Measurements from ENCODE around the gene MARK2.
"Not testable (repeated sequence)": the region's sequence is repeated elsewhere in the genome, so short reads cannot be mapped to it uniquely, and the experiment has no call there.

Gene MARK2

DNA sequence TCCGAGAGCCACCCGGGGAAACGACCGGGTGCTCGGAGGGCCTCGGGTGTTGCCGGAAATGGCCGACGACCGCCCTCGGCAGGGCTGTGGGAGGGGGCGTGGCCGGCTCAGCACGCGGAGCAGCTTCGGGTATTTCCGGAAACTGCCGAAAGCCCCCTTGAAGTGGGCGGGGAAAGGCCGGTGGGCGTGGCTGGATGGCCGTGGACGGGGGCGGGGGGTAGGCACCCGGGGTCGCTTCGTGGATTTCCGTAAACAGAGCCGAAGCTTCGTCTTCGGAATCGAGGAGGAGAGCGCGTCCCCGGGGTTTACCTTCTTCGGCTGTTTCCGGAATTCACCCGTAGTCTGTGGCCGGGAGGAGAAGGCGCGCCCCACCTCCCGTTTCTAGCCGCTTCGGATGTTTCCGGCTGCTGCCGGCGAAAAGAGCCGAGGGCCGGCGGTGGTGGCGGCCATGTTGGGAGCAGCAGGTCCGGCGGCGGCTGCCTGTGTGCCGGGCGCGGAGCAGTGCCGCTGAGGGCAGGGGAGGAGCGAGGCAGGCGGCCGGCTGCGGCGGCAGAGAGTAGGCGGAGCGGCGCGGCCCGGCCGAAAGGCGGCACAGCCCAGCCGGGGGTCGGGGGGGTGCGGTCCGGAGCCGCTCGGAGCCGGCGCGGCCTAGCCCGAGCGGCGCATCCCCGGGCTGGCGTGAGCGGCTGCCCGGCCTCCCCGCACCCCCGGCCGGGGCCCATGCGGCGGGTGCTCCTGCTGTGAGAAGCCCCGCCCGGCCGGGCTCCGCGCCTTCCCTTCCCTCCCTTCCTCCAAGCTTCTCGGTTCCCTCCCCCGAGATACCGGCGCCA is at the start of gene MARK2:
TSS of gene MARK2 (plus strand) at position 433 of the 830 bp plus-strand sequence. CDS start at position 830, 397 bp downstream.
- Histone ChIP-seq H3K9me3 (ENCODE audit: control insufficient read depth, insufficient read depth, low read length) (no peaks in the 10 kb centered on the region), H3K36me3 (ENCODE audit: control insufficient read depth, insufficient read depth, low read length) (no peaks in the 10 kb centered on the region), H3K4me1 (ENCODE audit: control insufficient read depth, insufficient read depth, low read length) (peaks cover 37% of the 10 kb centered on the region), H3K4me3 (ENCODE audit: low read depth, low read length) (peak within 1 kb of the TSS; percentile 95), H3K9ac (ENCODE audit: low read depth, low read length) (peak within 1 kb of the TSS; percentile 87), H3K27me3 (ENCODE audit: control insufficient read depth, insufficient read depth, low read length) (no peaks in the 10 kb centered on the region)

DNA sequence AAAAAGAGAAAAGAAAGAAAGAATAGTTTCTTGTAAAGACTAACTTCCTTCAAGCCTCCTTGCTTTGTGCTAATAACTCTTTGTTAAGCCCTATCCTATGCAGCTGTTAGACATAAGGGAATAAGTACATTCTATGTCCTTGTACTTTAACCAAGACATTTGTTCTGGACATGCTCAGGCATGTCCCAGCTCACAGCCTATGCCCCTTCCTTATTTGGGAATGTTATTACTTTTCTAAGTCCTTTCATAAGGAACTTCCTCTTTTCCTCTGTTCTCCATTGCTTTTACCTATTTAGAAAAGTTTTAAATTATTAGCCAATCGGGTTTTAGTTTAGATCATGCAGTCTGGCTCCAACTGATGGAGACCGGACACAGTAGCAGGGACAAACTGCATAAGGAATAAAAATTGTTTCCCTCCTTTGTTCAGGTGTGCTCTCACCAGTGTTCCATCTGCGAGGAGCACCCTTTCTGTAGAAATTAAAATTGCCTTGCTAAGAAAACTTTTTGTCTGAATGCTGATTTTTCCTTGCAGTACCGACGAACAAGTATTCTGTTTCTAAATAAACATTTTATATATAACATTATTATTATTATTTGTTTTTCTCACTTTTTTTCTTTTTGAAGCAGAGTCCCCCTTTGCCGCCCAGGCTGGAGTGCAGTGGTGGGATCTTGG is 47.3 kb upstream of the MARK2 start:
- Histone ChIP-seq H3K36me3 (ENCODE audit: control insufficient read depth, insufficient read depth, low read length) (no peaks in the 10 kb centered on the region), H3K9me3 (ENCODE audit: control insufficient read depth, insufficient read depth, low read length) (peaks cover 8% of the 10 kb centered on the region), H3K4me3 (ENCODE audit: low read depth, low read length) (no peak overlapping the region), H3K4me1 (ENCODE audit: control insufficient read depth, insufficient read depth, low read length) (no peaks in the 10 kb centered on the region), H3K27me3 (ENCODE audit: control insufficient read depth, insufficient read depth, low read length) (no peaks in the 10 kb centered on the region), H3K9ac (ENCODE audit: low read depth, low read length) (no peak overlapping the region)

DNA sequence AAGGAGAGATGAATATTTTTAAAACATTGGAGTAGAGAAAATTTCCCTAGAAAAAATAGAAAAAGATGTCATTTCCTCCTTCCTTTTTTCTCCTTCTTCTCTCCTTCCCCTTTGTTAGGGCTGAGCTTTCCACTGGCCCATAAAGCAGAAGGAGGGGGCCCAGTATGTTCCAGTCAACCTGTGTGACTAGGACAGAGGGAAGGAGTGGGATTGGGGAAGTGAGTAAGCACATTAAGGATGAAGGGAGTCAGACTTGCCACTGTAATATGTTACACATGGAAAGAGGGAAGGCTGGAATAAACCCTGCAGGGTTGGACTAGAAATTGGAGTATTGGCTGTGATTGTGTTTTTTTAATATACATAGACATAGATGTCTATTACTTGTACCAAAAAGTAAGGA is 45.7 kb upstream of the MARK2 start:
- Histone ChIP-seq H3K36me3 (ENCODE audit: control insufficient read depth, insufficient read depth, low read length) (no peaks in the 10 kb centered on the region), H3K27me3 (ENCODE audit: control insufficient read depth, insufficient read depth, low read length) (no peaks in the 10 kb centered on the region), H3K4me3 (ENCODE audit: low read depth, low read length) (no peak overlapping the region), H3K9me3 (ENCODE audit: control insufficient read depth, insufficient read depth, low read length) (peaks cover 8% of the 10 kb centered on the region), H3K4me1 (ENCODE audit: control insufficient read depth, insufficient read depth, low read length) (no peaks in the 10 kb centered on the region), H3K9ac (ENCODE audit: low read depth, low read length) (no peak overlapping the region)

DNA sequence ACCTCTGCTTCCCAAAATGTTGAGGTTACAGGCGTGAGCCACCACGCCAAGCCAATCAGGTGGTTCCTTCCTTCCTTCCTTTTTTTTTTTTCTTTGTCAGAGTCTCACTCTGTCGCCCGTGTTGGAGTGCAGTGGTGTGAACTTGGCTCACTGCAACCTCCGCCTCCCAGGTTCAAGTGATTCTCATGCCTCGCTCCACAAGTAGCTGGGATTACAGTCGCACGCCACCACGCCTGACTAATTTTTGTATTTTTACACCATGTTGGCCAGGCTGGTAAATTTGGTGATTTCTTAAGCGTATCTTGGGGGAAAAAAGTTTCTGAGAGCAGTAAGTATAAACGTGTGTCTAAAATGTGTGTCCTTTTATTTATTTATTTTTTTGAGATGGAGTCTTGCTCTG is 43.8 kb upstream of the MARK2 start:
- Histone ChIP-seq H3K9me3 (ENCODE audit: control insufficient read depth, insufficient read depth, low read length) (peaks cover 8% of the 10 kb centered on the region), H3K4me3 (ENCODE audit: low read depth, low read length) (no peak overlapping the region), H3K9ac (ENCODE audit: low read depth, low read length) (no peak overlapping the region), H3K36me3 (ENCODE audit: control insufficient read depth, insufficient read depth, low read length) (no peaks in the 10 kb centered on the region), H3K27me3 (ENCODE audit: control insufficient read depth, insufficient read depth, low read length) (no peaks in the 10 kb centered on the region), H3K4me1 (ENCODE audit: control insufficient read depth, insufficient read depth, low read length) (no peaks in the 10 kb centered on the region)

DNA sequence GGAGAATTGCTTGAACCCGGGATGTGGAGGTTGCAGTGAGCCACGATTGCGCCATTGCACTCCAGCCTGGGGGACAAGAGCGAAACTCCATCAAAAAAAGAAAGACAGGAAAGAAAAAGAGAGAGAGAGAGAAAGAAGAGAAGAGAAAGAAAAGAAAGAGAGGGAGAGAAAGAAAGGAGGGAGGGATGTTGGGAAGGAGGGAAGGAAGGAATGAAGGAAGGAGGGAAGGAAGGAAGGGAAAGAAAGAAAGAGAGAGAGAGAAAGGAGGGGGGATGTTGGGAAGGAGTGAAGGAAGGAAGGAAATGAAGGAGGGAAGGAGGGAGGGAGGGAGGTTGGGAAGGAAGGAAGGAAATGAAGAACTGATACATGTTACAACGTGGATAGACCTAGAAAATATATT is 38.0 kb upstream of the MARK2 start:
- H3K36me3 ChIP-seq (ENCODE audit: control insufficient read depth, insufficient read depth, low read length), result no peaks in the 10 kb centered on the region
- no peak overlapping the region for H3K9ac ChIP-seq (ENCODE audit: low read depth, low read length)
- H3K4me1 ChIP-seq (ENCODE audit: control insufficient read depth, insufficient read depth, low read length), result no peaks in the 10 kb centered on the region
- no peak overlapping the region for H3K4me3 ChIP-seq (ENCODE audit: low read depth, low read length)
- H3K9me3 ChIP-seq (ENCODE audit: control insufficient read depth, insufficient read depth, low read length), result no peaks in the 10 kb centered on the region
- H3K27me3 ChIP-seq (ENCODE audit: control insufficient read depth, insufficient read depth, low read length), result no peaks in the 10 kb centered on the region

DNA sequence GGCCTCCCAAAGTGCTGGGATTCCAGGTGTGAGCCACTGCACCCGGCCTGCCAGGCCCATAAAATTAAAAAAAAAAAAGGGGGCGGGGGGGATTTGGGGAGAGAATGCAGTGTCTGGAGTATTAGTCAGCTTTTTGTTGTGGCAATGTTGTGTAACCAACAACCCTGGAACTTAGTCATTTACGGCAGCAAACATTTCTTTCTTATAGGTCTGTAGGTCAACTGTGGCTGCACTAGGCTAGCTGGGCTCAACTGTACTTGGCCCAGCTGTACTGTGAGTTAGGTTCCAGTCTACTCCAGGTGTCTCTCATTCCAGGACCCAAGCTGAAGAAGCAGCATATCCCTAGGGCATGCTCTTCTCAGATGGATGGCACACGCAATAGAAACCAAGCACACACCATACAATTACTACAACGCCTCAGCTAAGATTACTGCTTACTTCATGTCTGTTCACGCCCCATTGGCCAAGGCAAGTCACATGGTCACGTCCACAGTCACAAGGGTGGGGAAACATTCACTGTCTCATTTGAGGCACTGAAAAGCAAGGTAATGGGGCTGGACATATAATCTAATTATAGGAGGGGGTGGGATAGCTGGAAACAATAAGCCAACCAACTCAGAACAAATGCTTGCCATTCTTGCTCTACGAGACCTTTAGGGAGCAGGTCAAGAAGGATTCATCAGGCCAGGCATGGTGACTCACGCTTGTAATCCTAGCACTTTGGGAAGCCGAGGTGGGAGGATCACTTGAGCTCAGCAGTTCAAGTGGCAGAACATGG is 36.1 kb upstream of the MARK2 start:
- Histone ChIP-seq H3K36me3 (ENCODE audit: control insufficient read depth, insufficient read depth, low read length) (no peaks in the 10 kb centered on the region), H3K4me1 (ENCODE audit: control insufficient read depth, insufficient read depth, low read length) (no peaks in the 10 kb centered on the region), H3K9ac (ENCODE audit: low read depth, low read length) (no peak overlapping the region), H3K27me3 (ENCODE audit: control insufficient read depth, insufficient read depth, low read length) (no peaks in the 10 kb centered on the region), H3K9me3 (ENCODE audit: control insufficient read depth, insufficient read depth, low read length) (no peaks in the 10 kb centered on the region), H3K4me3 (ENCODE audit: low read depth, low read length) (no peak overlapping the region)

DNA sequence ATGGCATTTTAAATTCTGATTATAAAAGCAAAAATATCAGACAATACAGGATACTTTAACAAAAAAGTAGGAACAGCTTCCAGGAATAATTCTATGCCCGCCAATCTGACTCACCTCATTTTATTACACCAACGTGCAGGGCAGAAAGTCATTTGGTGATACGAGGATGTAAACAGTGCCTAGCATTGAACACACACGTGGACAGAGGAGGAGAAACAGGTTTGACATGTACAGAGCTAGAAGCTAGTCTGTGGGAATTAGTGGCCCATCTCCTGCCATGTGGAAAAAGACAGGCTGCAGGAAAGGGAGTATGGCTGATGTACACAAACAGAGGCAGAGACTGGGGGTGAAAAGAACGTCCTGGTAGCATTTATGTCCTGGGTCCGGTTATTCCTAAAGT is 34.7 kb upstream of the MARK2 start:
- Histone ChIP-seq H3K4me3 (ENCODE audit: low read depth, low read length) (no peak overlapping the region), H3K27me3 (ENCODE audit: control insufficient read depth, insufficient read depth, low read length) (no peaks in the 10 kb centered on the region), H3K9ac (ENCODE audit: low read depth, low read length) (no peak overlapping the region)

DNA sequence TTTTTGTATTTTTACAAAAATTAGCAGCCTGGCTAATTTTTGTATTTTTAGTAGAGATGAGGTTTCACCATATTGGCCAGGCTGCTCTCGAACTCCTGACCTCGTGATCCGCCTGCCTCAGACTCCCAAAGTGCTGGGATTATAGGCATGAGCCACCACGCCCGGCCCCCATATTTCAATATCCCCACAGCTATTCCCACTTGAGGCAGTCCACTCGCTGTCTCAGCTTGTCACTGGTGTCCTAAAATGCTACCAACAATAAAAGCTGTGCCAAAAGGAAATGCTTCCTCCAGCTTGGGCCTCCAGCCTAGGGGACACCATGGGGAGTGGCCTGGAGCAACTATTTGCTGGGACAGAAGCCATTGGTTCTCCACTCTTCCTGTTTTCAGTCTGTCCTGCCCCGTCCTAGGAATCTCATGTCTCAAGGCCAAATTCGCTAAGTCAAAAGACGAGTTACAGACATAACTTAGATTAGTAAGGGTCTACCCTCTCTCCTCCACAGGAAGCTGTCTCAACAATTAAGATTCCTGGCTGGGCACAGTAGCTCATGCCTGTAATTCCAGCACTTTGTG is 33.0 kb upstream of the MARK2 start:
- no peaks in the 10 kb centered on the region for H3K36me3 ChIP-seq (ENCODE audit: control insufficient read depth, insufficient read depth, low read length)
- no peak overlapping the region for H3K4me3 ChIP-seq (ENCODE audit: low read depth, low read length)
- H3K4me1 ChIP-seq (ENCODE audit: control insufficient read depth, insufficient read depth, low read length), result no peaks in the 10 kb centered on the region
- H3K27me3 ChIP-seq (ENCODE audit: control insufficient read depth, insufficient read depth, low read length), result no peaks in the 10 kb centered on the region
- H3K9me3 ChIP-seq (ENCODE audit: control insufficient read depth, insufficient read depth, low read length), result no peaks in the 10 kb centered on the region
- H3K9ac ChIP-seq (ENCODE audit: low read depth, low read length), result no peak overlapping the region

More for the DNA sequence above, 34.7 kb upstream of the MARK2 start:
- no peaks in the 10 kb centered on the region for H3K9me3 ChIP-seq (ENCODE audit: control insufficient read depth, insufficient read depth, low read length)
- no peaks in the 10 kb centered on the region for H3K36me3 ChIP-seq (ENCODE audit: control insufficient read depth, insufficient read depth, low read length)
- no peaks in the 10 kb centered on the region for H3K4me1 ChIP-seq (ENCODE audit: control insufficient read depth, insufficient read depth, low read length)

DNA sequence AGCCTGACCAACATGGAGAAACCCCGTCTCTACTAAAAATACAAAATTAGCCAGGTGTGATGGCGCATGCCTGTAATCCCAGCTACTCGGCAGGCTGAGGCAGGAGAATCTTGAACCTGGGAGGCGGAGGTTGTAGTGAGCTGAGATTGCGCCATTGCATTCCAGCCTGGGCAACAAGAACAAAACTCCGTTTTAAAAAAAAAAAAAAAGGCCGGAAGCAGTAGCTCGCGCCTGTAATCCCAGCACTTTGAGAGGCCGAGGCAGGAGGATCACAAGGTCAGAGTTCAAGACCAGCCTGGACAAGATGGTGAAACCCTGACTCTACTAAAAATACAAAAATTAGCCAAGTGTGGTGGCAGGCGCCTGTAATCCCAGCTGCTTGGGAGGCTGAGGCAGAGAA is 28.5 kb upstream of the MARK2 start:
- not testable (repeated sequence) for H3K9me3 ChIP-seq (ENCODE audit: control insufficient read depth, insufficient read depth, low read length); H3K36me3 ChIP-seq (ENCODE audit: control insufficient read depth, insufficient read depth, low read length); H3K9ac ChIP-seq (ENCODE audit: low read depth, low read length); H3K4me1 ChIP-seq (ENCODE audit: control insufficient read depth, insufficient read depth, low read length); H3K4me3 ChIP-seq (ENCODE audit: low read depth, low read length); H3K27me3 ChIP-seq (ENCODE audit: control insufficient read depth, insufficient read depth, low read length)

DNA sequence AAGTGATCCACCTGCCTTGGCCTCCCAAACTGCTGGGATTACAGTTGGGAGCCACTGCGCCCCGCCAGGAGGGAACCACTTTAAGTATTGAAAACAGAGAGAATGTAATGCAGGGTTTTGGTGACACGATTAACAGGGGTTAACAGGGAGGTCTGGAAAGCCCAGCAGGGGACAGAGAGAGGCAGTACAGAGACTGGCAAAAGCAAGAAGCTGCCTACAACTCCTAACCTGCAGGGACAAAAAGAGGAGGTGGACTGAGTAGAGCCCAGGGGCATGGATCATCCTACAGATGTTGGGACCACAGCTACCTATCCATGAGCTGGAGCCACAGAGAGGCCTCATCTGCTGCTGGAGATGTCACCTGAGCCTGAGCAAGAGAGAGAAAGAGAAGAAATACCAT is 27.4 kb upstream of the MARK2 start:
- Histone ChIP-seq H3K9ac (ENCODE audit: low read depth, low read length) (no peak overlapping the region), H3K9me3 (ENCODE audit: control insufficient read depth, insufficient read depth, low read length) (no peaks in the 10 kb centered on the region)

DNA sequence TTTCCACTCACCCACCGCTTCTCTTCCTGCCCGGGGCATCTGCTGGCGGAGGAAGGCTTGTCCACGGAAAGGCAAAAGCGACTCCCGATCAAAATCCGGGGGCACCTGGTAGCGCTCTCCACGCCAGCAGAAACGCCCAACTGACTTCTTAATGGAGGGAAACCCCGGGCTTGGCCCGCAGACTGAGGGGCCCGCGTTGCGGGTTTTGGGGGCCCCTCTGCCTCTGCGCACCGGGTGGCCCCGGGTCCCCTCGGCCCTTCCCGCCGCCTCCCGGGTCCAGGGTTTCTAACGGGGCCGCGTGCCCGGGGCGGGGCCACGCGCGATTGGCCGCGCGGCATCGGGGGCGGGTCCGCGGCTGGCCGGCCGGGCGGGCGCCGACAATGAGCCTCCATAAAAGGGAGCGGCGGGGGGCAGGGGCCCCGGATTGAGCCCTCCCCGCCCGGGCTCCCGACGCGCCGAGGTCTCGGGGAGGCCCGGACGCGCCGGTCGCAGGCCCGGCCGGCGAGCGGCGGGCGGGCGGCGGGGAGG is 25.8 kb upstream of the MARK2 start, which contains the start of gene SPINDOC:
TSS of gene SPINDOC (plus strand) at position 422 of the 528 bp plus-strand sequence. CDS start 231 bp downstream, outside the sequence.
- Histone ChIP-seq H3K36me3 (ENCODE audit: control insufficient read depth, insufficient read depth, low read length) (peaks cover 21% of the 10 kb centered on the region), H3K9me3 (ENCODE audit: control insufficient read depth, insufficient read depth, low read length) (no peaks in the 10 kb centered on the region), H3K27me3 (ENCODE audit: control insufficient read depth, insufficient read depth, low read length) (peaks cover 3% of the 10 kb centered on the region), H3K9ac (ENCODE audit: low read depth, low read length) (peak within 1 kb of the TSS; percentile 88), H3K4me1 (ENCODE audit: control insufficient read depth, insufficient read depth, low read length) (peaks cover 3% of the 10 kb centered on the region), H3K4me3 (ENCODE audit: low read depth, low read length) (peak within 1 kb of the TSS; percentile 65)

More for the DNA sequence above, 27.4 kb upstream of the MARK2 start:
- peaks cover 7% of the 10 kb centered on the region for H3K36me3 ChIP-seq (ENCODE audit: control insufficient read depth, insufficient read depth, low read length)
- peaks cover 3% of the 10 kb centered on the region for H3K4me1 ChIP-seq (ENCODE audit: control insufficient read depth, insufficient read depth, low read length)
- H3K27me3 ChIP-seq (ENCODE audit: control insufficient read depth, insufficient read depth, low read length), result peaks cover 3% of the 10 kb centered on the region
- H3K4me3 ChIP-seq (ENCODE audit: low read depth, low read length), result peak overlapping the region; percentile 15

Measured in iPS-15b (cell line).